ENCODE data around the gene HOOK1.

DNA sequence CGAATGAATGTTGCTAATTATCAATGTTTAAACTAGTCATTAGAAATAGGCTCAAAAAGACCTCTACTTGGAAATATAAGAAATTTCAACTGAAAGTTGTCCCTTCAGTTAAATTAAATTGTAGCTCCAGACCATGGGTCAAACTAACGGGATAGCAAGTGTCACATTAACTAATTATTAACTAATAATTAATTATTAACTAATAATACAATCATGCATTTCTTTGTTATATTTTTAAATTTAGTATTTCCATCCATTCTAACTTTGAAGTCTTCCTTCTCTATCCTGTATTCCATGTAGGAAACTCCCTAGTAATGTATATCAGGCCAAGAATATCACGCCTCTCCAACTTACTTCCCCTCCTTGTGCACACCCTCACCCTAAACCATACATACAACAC lies 43.4 kb upstream of the HOOK1 start:
- TF ChIP-seq, protein P1, sequence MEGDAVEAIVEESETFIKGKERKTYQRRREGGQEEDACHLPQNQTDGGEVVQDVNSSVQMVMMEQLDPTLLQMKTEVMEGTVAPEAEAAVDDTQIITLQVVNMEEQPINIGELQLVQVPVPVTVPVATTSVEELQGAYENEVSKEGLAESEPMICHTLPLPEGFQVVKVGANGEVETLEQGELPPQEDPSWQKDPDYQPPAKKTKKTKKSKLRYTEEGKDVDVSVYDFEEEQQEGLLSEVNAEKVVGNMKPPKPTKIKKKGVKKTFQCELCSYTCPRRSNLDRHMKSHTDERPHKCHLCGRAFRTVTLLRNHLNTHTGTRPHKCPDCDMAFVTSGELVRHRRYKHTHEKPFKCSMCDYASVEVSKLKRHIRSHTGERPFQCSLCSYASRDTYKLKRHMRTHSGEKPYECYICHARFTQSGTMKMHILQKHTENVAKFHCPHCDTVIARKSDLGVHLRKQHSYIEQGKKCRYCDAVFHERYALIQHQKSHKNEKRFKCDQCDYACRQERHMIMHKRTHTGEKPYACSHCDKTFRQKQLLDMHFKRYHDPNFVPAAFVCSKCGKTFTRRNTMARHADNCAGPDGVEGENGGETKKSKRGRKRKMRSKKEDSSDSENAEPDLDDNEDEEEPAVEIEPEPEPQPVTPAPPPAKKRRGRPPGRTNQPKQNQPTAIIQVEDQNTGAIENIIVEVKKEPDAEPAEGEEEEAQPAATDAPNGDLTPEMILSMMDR (IDR thresholded peaks at IDR 0.05), result no peak
- no peak for TF ChIP-seq POLR2A (IDR thresholded peaks at IDR 0.05)
- TF ChIP-seq EP300 (IDR thresholded peaks at IDR 0.05), result no peak

Data from suprapubic skin (tissue), 3 donors.